Measurements from ENCODE around the gene HOXC4.

HOXC4 gene

GRCh38 chr12:54011665-54012532 is 41.7 kb upstream of the HOXC4 start:
- Mint-ChIP-seq H3K27ac (no peak overlapping the region), H3K4me3 (no peak overlapping the region), H3K9me3 (no peaks in the 10 kb centered on the region), H3K27me3 (peaks cover 100% of the 10 kb centered on the region), H3K4me1 (peaks cover 42% of the 10 kb centered on the region)
- ATAC-seq, result no peak
- DNase-seq, result no peak

GRCh38 chr12:54012631-54013409 is 40.8 kb upstream of the HOXC4 start:
- Mint-ChIP-seq H3K27ac (no peak overlapping the region), H3K9me3 (no peaks in the 10 kb centered on the region), H3K4me1 (peaks cover 48% of the 10 kb centered on the region), H3K27me3 (peaks cover 100% of the 10 kb centered on the region), H3K4me3 (no peak overlapping the region)
- DNase-seq, result no peak
- no peak for ATAC-seq

GRCh38 chr12:54014377-54015017 is 39.1 kb upstream of the HOXC4 start:
- Mint-ChIP-seq H3K4me3 (peak overlapping the region; percentile 39 to 61), H3K27ac (no peak overlapping the region)
- no peak for ATAC-seq

GRCh38 chr12:54015018-54015931 is 38.4 kb upstream of the HOXC4 start:
- Mint-ChIP-seq H3K27me3 (peaks cover 96% of the 10 kb centered on the region), H3K9me3 (no peaks in the 10 kb centered on the region), H3K4me3 (peak overlapping the region; percentile 39 to 61), H3K27ac (no peak overlapping the region), H3K4me1 (peaks cover 44% of the 10 kb centered on the region)
- no peak for ATAC-seq
- DNase-seq, result no peak

More at GRCh38 chr12:54014377-54015017, 39.1 kb upstream of the HOXC4 start:
- Mint-ChIP-seq H3K4me1 (peaks cover 51% of the 10 kb centered on the region), H3K27me3 (peaks cover 96% of the 10 kb centered on the region), H3K9me3 (no peaks in the 10 kb centered on the region)
- DNase-seq, result no peak

GRCh38 chr12:54016051-54016450 is 37.6 kb upstream of the HOXC4 start:
- H3K9me3 Mint-ChIP-seq, result no peaks in the 10 kb centered on the region
- DNase-seq, result no peak
- ATAC-seq, result no peak
- no peak overlapping the region for H3K4me3 Mint-ChIP-seq
- H3K27ac Mint-ChIP-seq, result no peak overlapping the region
- H3K27me3 Mint-ChIP-seq, result peaks cover 95% of the 10 kb centered on the region
- H3K4me1 Mint-ChIP-seq, result peaks cover 46% of the 10 kb centered on the region

- Mint-ChIP-seq H3K4me3 (peak overlapping the region; percentile 24 to 26), H3K27me3 (peaks cover 95% of the 10 kb centered on the region), H3K9me3 (no peaks in the 10 kb centered on the region)
Measured at GRCh38 chr12:54016478-54016964, 37.1 kb upstream of the HOXC4 start.

GRCh38 chr12:54017027-54017788 is 36.4 kb upstream of the HOXC4 start:
- Mint-ChIP-seq H3K4me1 (peaks cover 46% of the 10 kb centered on the region), H3K4me3 (peak overlapping the region; percentile 82 to 94), H3K27ac (peak overlapping the region in 1 of 2 donors; percentile 95), H3K27me3 (peaks cover 95% of the 10 kb centered on the region), H3K9me3 (no peaks in the 10 kb centered on the region)
- ATAC-seq (peak; percentile 66), DNase-seq (no peak)

More at GRCh38 chr12:54016478-54016964, 37.1 kb upstream of the HOXC4 start:
- H3K4me1 Mint-ChIP-seq, result peaks cover 46% of the 10 kb centered on the region
- no peak overlapping the region for H3K27ac Mint-ChIP-seq
- DNase-seq (no peak), ATAC-seq (no peak)

- peak; percentile 91 for ATAC-seq
- no peaks in the 10 kb centered on the region for H3K9me3 Mint-ChIP-seq
- DNase-seq, result peak; percentile 80 to 85
- H3K27ac Mint-ChIP-seq, result peak overlapping the region; percentile 91 to 95
- peaks cover 46% of the 10 kb centered on the region for H3K4me1 Mint-ChIP-seq
- peak overlapping the region; percentile 82 to 94 for H3K4me3 Mint-ChIP-seq
- H3K27me3 Mint-ChIP-seq, result peaks cover 95% of the 10 kb centered on the region
Measured at GRCh38 chr12:54017878-54018467, 35.7 kb upstream of the HOXC4 start.

GRCh38 chr12:54018468-54018984 is 35.1 kb upstream of the HOXC4 start:
- no peaks in the 10 kb centered on the region for H3K9me3 Mint-ChIP-seq
- no peak for DNase-seq
- no peak for ATAC-seq
- H3K27ac Mint-ChIP-seq, result peak overlapping the region; percentile 91 to 95
- peaks cover 95% of the 10 kb centered on the region for H3K27me3 Mint-ChIP-seq
- peaks cover 46% of the 10 kb centered on the region for H3K4me1 Mint-ChIP-seq
- peak overlapping the region; percentile 82 to 94 for H3K4me3 Mint-ChIP-seq

GRCh38 chr12:54019091-54019811 is 34.4 kb upstream of the HOXC4 start:
- H3K4me1 Mint-ChIP-seq, result peaks cover 43% of the 10 kb centered on the region
- ATAC-seq, result no peak
- no peaks in the 10 kb centered on the region for H3K9me3 Mint-ChIP-seq
- peaks cover 95% of the 10 kb centered on the region for H3K27me3 Mint-ChIP-seq
- DNase-seq, result no peak
- H3K27ac Mint-ChIP-seq, result no peak overlapping the region
- peak overlapping the region; percentile 5 to 35 for H3K4me3 Mint-ChIP-seq

- Mint-ChIP-seq H3K27ac (no peak overlapping the region), H3K4me3 (peak overlapping the region in 1 of 2 donors; percentile 28), H3K4me1 (peaks cover 35% of the 10 kb centered on the region), H3K27me3 (peaks cover 95% of the 10 kb centered on the region), H3K9me3 (no peaks in the 10 kb centered on the region)
- ATAC-seq (no peak), DNase-seq (peak in 1 of 2 donors; percentile 1)
Measured at GRCh38 chr12:54019924-54020590, 33.6 kb upstream of the HOXC4 start.

- Mint-ChIP-seq H3K9me3 (no peaks in the 10 kb centered on the region), H3K27me3 (peaks cover 95% of the 10 kb centered on the region), H3K27ac (no peak overlapping the region), H3K4me1 (peaks cover 33% of the 10 kb centered on the region), H3K4me3 (no peak overlapping the region)
- ATAC-seq (no peak), DNase-seq (peak in 1 of 2 donors; percentile 2)
Measured at GRCh38 chr12:54020591-54021405, 32.8 kb upstream of the HOXC4 start.
